ENCODE results near the gene MRPL11.

MRPL11 gene

GRCh38 chr11:66428933-66429332, 9.7 kb downstream of the MRPL11 start:
- DNase-seq, result no peak

DNA sequence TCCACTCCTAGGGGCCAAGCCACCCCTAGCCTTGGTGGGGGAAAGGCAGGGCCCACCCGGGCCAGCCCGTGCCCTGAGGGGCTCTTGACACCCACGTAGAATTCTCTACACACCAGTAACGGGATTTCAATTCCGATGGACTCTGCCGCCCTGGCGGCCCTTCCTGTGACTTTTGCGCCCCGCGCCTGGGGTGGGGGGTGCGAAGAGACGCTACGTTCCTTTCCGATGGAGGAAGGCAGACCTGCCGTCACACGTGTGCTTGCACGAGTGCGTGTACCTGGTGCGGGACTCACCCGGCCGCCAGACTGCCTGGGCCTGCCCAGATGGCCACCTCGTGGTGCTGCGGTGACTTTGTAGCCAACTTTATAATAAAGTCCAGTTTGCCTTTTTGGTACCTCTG, 12.3 kb downstream of the MRPL11 start:
- no peak for DNase-seq

DNA sequence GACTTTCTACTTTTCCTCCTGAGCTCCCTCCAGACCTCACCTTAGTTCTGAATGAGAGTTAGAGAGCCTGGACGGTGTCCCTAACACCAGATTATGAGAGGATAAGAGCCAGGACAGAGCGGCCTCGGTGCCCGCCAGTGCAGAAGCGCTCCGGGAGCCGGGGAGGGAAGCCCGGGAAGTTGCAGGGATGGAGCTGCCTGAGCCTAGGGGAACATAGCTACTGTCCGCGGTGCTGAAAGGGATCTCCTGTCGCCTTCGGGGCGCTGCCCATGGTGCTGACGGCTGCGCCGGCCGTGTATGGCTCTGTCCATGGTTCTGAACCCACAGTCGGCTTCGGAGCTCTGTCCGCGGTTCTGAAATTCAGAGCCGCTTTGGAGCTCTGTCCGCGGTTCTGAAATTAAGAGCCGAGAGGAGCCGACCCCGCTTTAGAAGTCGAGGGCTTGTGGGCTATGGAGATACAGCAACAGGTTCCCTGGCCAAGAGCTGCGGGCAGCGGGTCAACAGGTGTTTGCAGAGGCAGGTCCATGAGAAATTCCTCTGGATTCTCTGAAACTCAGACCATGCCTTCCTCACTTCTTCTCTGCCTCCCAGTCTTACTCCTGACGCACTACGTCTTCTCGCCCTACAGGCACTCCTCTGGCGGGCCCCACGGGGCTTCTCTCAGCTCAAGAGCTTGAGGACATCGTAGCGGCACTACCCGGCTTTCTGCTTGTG, 17.0 kb downstream of the MRPL11 start:
- peak; percentile 87 for DNase-seq

- DNase-seq, result no peak
Observed at GRCh38 chr11:66420671-66421476, 17.8 kb downstream of the MRPL11 start, which contains the start of gene NPAS4. TSS of gene NPAS4 (plus strand) at chr11:66421035. CDS start at chr11:66421180, 145 bp downstream.

DNA sequence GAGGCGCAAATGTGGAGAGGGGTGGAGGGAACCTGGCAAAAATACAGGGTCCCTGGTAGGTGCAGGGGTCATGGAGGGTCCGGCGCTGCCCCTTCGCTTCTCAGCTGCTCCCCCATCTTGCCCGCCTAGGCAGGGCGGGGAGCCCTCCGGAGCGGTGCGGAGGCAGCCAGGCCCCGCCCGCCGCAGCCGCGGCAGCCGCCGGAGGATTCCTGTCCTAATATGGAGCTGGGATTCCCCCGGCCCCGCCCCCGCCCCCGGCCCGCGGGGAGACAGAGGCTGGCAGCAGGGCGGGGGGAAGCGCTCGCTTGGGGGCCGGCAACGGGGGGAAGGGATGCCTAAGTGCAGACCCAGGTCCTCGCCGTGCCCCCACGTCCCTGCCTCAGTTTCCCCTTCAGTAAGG, 18.8 kb downstream of the MRPL11 start:
- no peak for DNase-seq

DNA sequence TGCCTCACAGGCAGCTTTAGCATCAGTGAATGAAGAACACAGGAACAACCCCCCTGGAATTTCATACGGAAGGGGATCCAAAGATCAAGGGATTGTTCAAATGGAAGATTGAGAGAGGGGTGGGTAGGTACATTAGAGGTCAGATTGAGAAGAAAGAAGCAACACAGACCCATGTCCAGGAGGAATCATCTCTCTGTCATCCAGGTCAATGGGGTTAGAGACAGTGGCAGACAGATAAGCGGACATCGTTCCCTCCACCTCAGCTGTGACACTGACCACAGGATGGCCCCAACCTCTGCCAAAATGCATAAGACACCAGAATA, 19.7 kb downstream of the MRPL11 start:
- no peak for DNase-seq

DNA sequence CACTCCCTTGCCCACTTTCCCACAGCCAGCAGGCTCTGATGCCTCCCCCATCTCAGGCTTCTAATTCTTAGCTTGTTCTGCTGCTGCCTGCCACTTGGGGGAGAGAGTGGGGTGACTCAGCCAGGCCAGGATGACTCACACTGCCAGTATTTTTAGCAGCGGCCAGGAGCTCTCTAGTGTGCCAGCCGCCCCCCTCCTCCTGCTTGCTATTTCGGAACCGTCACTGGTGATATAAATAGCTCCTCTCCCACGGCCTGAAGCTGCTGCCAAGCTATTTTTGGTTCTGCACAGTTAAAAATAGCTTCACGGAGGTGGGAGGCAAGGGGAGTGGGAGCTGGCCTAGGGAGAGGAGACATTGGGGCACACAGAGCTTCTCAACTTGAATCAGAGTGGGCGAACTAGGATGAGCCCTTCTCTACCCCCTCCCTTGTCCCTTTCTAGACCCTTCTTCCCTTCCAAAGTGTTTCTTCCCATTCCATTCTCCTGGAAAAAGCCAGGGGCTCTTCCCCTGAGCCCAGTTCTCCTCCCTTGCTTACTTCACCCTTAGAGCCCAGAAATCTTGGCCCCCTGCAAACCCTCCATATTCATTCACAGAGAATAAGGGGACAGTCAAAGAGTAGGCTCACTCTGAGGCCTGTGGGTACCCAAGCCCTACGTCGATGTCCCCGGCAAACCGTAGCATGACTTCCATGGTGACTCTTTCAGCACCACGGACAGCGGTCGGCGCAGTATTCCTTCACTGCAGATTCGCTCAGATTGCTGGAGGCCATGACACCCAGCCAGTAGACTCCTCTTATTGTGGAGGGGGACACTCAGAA, 20.3 kb downstream of the MRPL11 start:
- peak; percentile 64 for DNase-seq

DNA sequence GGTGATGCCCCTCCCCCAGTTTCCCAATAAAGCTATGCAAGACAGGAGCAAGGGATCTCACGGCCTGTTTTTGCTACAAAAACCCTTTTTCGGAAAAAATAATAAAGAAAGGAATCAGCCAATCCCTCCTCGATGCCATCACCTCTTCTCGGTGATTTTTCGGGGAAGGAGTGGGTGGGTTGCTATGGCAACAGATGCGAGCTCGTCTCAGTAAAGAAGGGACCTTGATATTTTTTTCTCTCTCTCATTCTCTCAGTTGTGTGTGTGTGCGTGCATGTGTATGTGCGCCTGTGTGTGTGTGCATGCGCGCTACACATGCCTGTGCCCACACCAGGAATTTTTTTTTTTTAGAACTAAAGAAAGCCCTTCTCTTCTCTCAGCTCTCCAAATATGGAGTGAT, 21.6 kb downstream of the MRPL11 start:
- DNase-seq, result no peak

- no peak for DNase-seq
Observed at GRCh38 chr11:66415423-66415822, 23.2 kb downstream of the MRPL11 start.

DNA sequence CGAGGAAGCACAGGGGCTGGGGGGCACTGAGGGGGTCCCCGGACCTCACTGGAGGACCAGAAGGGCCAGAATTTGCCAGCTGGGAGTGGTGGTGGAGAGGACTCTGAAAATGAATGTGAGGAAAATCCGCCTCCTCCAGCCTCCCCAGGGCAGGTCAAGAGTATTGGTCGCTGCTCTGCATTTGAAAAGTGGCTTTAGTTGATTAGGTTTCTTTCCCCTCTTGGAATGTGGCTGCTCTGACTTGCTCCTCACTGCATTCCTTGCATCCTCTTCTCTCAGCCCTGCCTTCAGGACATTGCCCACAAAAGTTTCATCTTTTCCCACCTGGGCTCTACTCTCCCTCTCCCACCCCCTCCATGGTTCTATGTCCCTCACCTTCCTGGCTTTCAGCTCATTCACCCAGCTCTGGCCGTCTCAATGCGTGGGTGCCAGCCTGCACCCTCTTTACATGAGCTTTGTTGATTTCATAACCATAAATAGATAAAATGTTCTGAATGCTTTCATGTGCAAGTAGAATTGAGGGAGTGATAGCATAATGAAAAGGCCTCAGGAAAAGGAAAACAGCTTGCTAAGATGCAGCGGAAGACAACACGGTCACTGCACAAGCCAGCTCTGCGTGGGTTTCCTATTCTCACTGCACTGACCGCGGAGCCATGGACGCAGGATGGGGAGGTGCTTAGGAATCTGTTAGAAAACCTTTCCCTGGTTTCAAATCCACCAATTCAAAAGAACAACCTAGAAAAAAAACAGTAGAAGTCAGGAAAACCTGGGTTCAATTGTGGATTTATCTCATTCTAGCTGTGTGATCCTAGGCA, 24.3 kb downstream of the MRPL11 start:
- no peak for DNase-seq

- DNase-seq, result no peak
Observed at GRCh38 chr11:66413167-66413566, 25.5 kb downstream of the MRPL11 start.

GRCh38 chr11:66412110-66412509, 26.5 kb downstream of the MRPL11 start:
- DNase-seq, result no peak

GRCh38 chr11:66411323-66411722, 27.3 kb downstream of the MRPL11 start:
- DNase-seq, result no peak

DNA sequence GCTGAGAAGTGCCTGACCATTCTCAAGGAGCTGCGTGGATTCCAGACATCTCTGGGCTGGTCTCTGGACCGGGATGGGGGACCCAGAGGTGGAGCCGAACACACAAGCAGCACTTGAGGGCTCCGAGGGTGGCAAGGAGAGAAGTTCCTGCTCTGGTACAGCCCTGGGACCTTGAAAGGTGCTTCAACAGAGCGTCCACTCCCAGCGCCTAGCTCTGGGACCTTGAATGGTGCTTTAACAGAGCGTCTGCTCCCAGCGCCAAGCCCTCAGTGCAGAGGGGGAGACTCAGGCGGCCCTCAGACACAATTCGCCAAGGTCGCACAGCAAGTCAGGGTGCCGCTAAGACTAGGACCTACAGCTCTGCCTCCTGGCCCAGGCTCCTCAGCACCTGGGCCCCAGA, 28.5 kb downstream of the MRPL11 start:
- DNase-seq, result no peak

GRCh38 chr11:66409226-66409625, 29.4 kb downstream of the MRPL11 start:
- no peak for DNase-seq

- peak; percentile 95 for DNase-seq
Observed at GRCh38 chr11:66408488-66409214, 30.0 kb downstream of the MRPL11 start.

DNA sequence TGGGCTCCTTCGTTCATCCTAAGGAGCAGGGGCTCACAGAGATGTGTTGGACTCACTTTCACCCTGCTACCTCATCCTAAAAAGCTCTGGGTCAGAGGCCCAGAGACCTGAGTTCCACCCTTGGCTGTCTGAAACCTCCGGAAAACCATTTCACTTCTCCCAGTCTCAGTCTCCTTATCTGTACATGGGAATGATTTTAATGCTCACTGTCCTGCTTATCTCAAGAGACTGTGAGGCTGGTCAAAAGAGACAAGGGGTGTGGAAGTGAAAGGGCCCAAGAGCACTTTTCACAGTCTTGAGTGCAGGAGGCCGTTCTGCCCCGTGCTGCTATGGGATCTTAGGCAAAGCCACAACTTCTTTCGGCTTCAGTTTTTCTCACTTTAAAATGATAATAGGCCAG, 31.0 kb downstream of the MRPL11 start:
- no peak for DNase-seq

GRCh38 chr11:66393954-66394353, 44.7 kb downstream of the MRPL11 start:
- no peak for DNase-seq

DNA sequence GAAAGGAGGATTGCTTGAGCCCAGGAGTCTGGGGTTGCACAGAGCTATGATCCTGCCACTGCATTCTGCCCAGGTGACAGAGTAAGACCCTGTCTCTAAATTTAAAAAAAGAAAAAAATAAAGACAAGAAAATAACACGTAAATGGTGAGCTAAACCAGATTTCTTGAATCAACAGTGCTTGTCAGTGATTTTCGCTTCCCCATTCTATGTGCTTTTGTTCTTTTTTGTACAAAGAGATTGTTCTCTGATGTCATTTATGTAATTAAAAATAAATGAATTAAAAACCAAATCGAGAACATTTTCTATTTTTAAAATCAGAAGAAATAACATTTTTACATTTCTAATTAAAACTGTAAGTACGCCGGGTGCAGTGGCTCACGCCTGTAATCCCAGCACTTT, 47.3 kb downstream of the MRPL11 start:
- no peak for DNase-seq

- peak; percentile 79 for DNase-seq
Observed at GRCh38 chr11:66388780-66389386, 49.8 kb downstream of the MRPL11 start.

Measured in CD4-positive, alpha-beta T cell treated with Interleukin-17A for 4 hours (primary cell).